HCT116 (cell line): ENCODE data around the gene NEK9. TPM values are rescaled to one million over a fixed set of nuclear protein-coding genes. Genes with fewer than 3 reads are reported as not detected.

Experiments used
- ATAC-seq: fragments of 200-7000 bp; cut with Tn5 transposase; 2 replicates; pipeline ENCODE4 v1.9.1; 2020; ENCODE audit warnings: mild to moderate bottlenecking, moderate library complexity
- BruUV-seq: library from RNA; stranded (reverse); fragments of 400-500 nt; replicated peaks from 2 replicates; lab custom pipeline; 2021; lab: Mats Ljungman, UMichigan
- CTCF ChIA-PET: fragments of 300-600 bp; sonication (Branson Sonifier 250); formaldehyde crosslinking; loops from one replicate; lab custom pipeline; 2021; ENCODE audit warnings: antibody characterized with exemption; lab: Charles Lee
- POLR2A ChIA-PET: fragments of 300-600, 350-600 bp; sonication (Branson Sonifier 250); formaldehyde crosslinking; loops from one replicate; lab custom pipeline; 2021; ENCODE audit warnings: antibody characterized with exemption; lab: Charles Lee
- RAD21 ChIA-PET, 2 experiments: fragments of 300-600 bp; sonication (Branson Sonifier 250); formaldehyde crosslinking; loops; one replicate each; lab custom pipeline; 2023; ENCODE audit warnings: low total read pairs in 2 of 2; ENCODE audit not compliant: uncharacterized antibody in 2 of 2, unreplicated experiment in 2 of 2, low non-redundant PET in 1 of 2; lab: Charles Lee
- DNase-seq: peaks from one replicate; pipeline ENCODE4 v3.0.0-alpha.2; 2010; ENCODE audit warnings: low read depth, low spot score
- H2AFZ ChIP-seq: fragments of 200-600 bp; shearing (Covaris generic), sonication (generic); 2 replicates; pipeline ENCODE4 v1.6.1; 2017; ENCODE audit warnings: low read depth, mixed run types, mixed read lengths, antibody characterized with exemption, low read length; ENCODE audit not compliant: poor library complexity, severe bottlenecking
- H3K27ac ChIP-seq: 2 replicates; pipeline ENCODE4 v1.5.1; 2012; ENCODE audit warnings: low read depth, low read length
- H3K27me3 ChIP-seq: fragments of 200-600 bp; sonication (generic); 2 replicates; pipeline ENCODE4 v1.6.1; 2016; ENCODE audit warnings: mixed run types, low read length, mixed read lengths; ENCODE audit not compliant: insufficient read depth
- H3K36me3 ChIP-seq, 2 experiments: fragments of 200-500 bp in 1 of 2; fragments of 200-600 bp in 1 of 2; sonication (Bioruptor generic) in 1 of 2; sonication (generic) in 1 of 2; 2 replicates each; pipeline versions ENCODE4 v1.5.1 to v1.6.1; 2014 to 2016; ENCODE audit warnings: low read length in 2 of 2, inconsistent platforms in 1 of 2, mixed read lengths in 1 of 2, mixed run types in 1 of 2; ENCODE audit not compliant: insufficient read depth in 2 of 2, control insufficient read depth in 1 of 2
- H3K4me1 ChIP-seq, 2 experiments: fragments of 200-600 bp in 1 of 2; sonication (generic) in 1 of 2; 2 replicates each; pipeline versions ENCODE4 v1.5.1 to v1.6.1; 2012 to 2017; ENCODE audit warnings: low read length in 2 of 2, inconsistent platforms in 1 of 2, mild to moderate bottlenecking in 1 of 2, mixed read lengths in 1 of 2, mixed run types in 1 of 2, moderate library complexity in 1 of 2; ENCODE audit not compliant: insufficient read depth in 2 of 2, control insufficient read depth in 1 of 2
- H3K4me2 ChIP-seq: fragments of 200-600 bp; sonication (generic); 2 replicates; pipeline ENCODE4 v1.6.1; 2017; ENCODE audit warnings: mixed run types, low read length, mixed read lengths
- H3K4me3 ChIP-seq, 2 experiments: fragments of 200-600 bp in 1 of 2; sonication (generic) in 1 of 2; replicated peaks in 1 of 2; 2 replicates each; pipeline ENCODE4 v1.5.1; 2011 to 2016; ENCODE audit warnings: low read length in 2 of 2, control low read depth in 1 of 2, low read depth in 1 of 2, mild to moderate bottlenecking in 1 of 2, mixed read lengths in 1 of 2, mixed run types in 1 of 2
- H3K79me2 ChIP-seq: fragments of 200-600 bp; sonication (generic); 2 replicates; pipeline ENCODE4 v1.6.1; 2017; ENCODE audit warnings: mild to moderate bottlenecking, mixed run types, low read length, moderate library complexity, mixed read lengths; ENCODE audit not compliant: insufficient read depth
- H3K9ac ChIP-seq: fragments of 200-600 bp; sonication (generic); 2 replicates; pipeline ENCODE4 v1.6.1; 2016; ENCODE audit warnings: low read length, mixed read lengths
- H3K9me2 ChIP-seq: fragments of 200-600 bp; sonication (generic), shearing (Covaris generic); 2 replicates; pipeline ENCODE4 v1.6.1; 2017; ENCODE audit warnings: mixed run types, mild to moderate bottlenecking, moderate library complexity; ENCODE audit not compliant: insufficient read depth
- H3K9me3 ChIP-seq, 2 experiments: fragments of 200-500 bp in 1 of 2; fragments of 200-600 bp in 1 of 2; sonication (Bioruptor generic) in 1 of 2; sonication (generic) in 1 of 2; 2 replicates each; pipeline ENCODE4 v1.6.1; 2014 to 2017; ENCODE audit warnings: low read length in 2 of 2, mixed read lengths in 2 of 2, inconsistent platforms in 1 of 2, low read depth in 1 of 2, mild to moderate bottlenecking in 1 of 2, mixed run types in 1 of 2, moderate library complexity in 1 of 2; ENCODE audit not compliant: control insufficient read depth in 1 of 2, insufficient read depth in 1 of 2
- H4K20me1 ChIP-seq: fragments of 200-600 bp; sonication (generic), shearing (Covaris generic); 2 replicates; pipeline ENCODE4 v1.6.1; 2017; ENCODE audit warnings: mixed run types, mild to moderate bottlenecking, moderate library complexity; ENCODE audit not compliant: insufficient read depth
- CBX3 ChIP-seq: IDR thresholded peaks from 2 replicates; pipeline ENCODE4 v1.6.1; 2012; ENCODE audit warnings: low read depth
- EGR1 ChIP-seq: IDR thresholded peaks from 2 replicates; pipeline ENCODE4 v1.6.1; 2012; ENCODE audit warnings: low read depth
- EZH2phosphoT487 ChIP-seq: fragments of 200-600 bp; IDR thresholded peaks from 2 replicates; pipeline ENCODE4 v1.6.1; 2018; ENCODE audit warnings: antibody characterized with exemption, borderline replicate concordance
- JUND ChIP-seq: IDR thresholded peaks from 2 replicates; pipeline ENCODE4 v1.6.1; 2012
- RAD21 ChIP-seq: IDR thresholded peaks from 2 replicates; pipeline ENCODE4 v1.6.1; 2012; ENCODE audit warnings: low read depth, mild to moderate bottlenecking
- REST ChIP-seq: IDR thresholded peaks from 2 replicates; pipeline ENCODE4 v1.6.1; 2012; ENCODE audit warnings: low read depth
- SIN3A ChIP-seq: IDR thresholded peaks from 2 replicates; pipeline ENCODE4 v1.6.1; 2012; ENCODE audit warnings: low read depth
- SRF ChIP-seq: IDR thresholded peaks from 2 replicates; pipeline ENCODE4 v1.6.1; 2012; ENCODE audit warnings: low read depth
- TCF7L2 ChIP-seq: IDR thresholded peaks from 2 replicates; pipeline ENCODE4 v1.7.0; 2011; ENCODE audit warnings: borderline replicate concordance, inconsistent platforms; ENCODE audit not compliant: insufficient read depth, insufficient read length; ENCODE audit errors: extremely low read depth
- ZBTB33 ChIP-seq: IDR thresholded peaks from 2 replicates; pipeline ENCODE4 v1.6.1; 2011; ENCODE audit warnings: mild to moderate bottlenecking, low read length, moderate library complexity; ENCODE audit not compliant: insufficient replicate concordance; ENCODE audit errors: extremely low read depth
- ZFX ChIP-seq: fragments of 450-650 bp; IDR thresholded peaks from 2 replicates; pipeline ENCODE4 v1.6.1; 2017
- ZNF274 ChIP-seq: fragments of 200-500 bp; sonication (Bioruptor generic); IDR thresholded peaks from 2 replicates; pipeline ENCODE4 v1.6.1; 2014; ENCODE audit warnings: mild to moderate bottlenecking, low read depth, low read length, inconsistent platforms
- intact Hi-C: fragments of 100-400 bp; cut with micrococcal nuclease; formaldehyde crosslinking; loops from 2 replicates; pipeline ENCODE4 v1.10.0; 2022
- total RNA-seq: library from RNA; stranded (reverse); gene quantifications from one replicate; pipeline ENCODE4 v1.2.1, GENCODE V29; 2021; ENCODE audit not compliant: unreplicated experiment
- TF ChIP-seq, protein P1 (sequence below), 3 experiments: fragments of 200-600 bp in 1 of 3; sonication (generic) in 1 of 3; IDR thresholded peaks in 2 of 3; conservative IDR thresholded peaks in 1 of 3; 2 replicates each; pipeline ENCODE4 v1.5.1; 2012 to 2017; ENCODE audit warnings: low read depth in 2 of 3, low read length in 2 of 3, antibody characterized with exemption in 1 of 3, borderline replicate concordance in 1 of 3, control low read depth in 1 of 3, mild to moderate bottlenecking in 1 of 3, mixed read lengths in 1 of 3, mixed run types in 1 of 3, moderate library complexity in 1 of 3; ENCODE audit not compliant: insufficient read depth in 1 of 3

NEK9 gene
- total RNA-seq, 1 experiment from 2014 or later, result 64.4 TPM

DNA sequence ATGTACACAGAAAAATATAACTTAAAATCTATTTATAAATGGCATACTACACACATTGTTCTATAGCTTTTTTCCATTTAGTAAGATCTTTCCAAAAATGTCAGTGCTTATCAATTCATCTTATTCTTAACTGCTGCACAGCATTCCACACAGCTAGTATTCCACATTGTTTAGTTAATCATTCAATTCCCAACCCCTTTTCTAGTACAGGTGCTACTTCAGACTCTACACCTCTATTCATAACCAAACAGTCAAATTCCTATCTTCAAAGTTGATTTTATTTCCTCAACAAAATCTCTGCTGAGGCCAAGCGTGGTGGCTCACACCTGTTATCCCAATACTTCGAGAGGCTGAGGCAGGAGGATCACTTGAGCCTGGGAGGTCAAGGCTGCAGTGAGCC is 12.3 kb upstream of the NEK9 start (continued):
- TF ChIP-seq, protein P1, sequence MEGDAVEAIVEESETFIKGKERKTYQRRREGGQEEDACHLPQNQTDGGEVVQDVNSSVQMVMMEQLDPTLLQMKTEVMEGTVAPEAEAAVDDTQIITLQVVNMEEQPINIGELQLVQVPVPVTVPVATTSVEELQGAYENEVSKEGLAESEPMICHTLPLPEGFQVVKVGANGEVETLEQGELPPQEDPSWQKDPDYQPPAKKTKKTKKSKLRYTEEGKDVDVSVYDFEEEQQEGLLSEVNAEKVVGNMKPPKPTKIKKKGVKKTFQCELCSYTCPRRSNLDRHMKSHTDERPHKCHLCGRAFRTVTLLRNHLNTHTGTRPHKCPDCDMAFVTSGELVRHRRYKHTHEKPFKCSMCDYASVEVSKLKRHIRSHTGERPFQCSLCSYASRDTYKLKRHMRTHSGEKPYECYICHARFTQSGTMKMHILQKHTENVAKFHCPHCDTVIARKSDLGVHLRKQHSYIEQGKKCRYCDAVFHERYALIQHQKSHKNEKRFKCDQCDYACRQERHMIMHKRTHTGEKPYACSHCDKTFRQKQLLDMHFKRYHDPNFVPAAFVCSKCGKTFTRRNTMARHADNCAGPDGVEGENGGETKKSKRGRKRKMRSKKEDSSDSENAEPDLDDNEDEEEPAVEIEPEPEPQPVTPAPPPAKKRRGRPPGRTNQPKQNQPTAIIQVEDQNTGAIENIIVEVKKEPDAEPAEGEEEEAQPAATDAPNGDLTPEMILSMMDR (IDR thresholded peaks at IDR 0.05 in 2 of 3, conservative IDR thresholded peaks at IDR 0.05 in 1 of 3; ENCODE audit: borderline replicate concordance in 1 of 3, insufficient read depth in 1 of 3, low read depth in 2 of 3, low read length in 2 of 3), result no peak

DNA sequence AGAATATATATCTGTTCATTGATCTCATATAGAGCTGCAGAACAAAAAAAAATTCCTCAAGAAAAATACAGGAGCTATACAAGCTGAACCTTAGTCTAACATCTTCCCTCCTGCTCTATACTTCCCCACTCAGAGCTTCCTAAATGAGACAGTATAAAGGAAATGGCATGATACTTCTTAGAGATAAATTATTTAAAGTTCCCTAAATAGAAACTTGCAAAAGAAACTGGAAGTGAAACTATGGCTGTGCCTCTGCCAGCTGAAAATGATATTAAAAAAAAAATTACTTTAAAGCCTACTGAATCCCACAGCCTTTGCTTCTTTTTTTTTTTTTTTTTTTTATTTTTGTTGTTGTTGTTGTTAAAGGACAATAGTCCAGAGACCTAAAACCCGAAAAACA is 11.6 kb upstream of the NEK9 start:
- H3K9ac ChIP-seq, result no peak overlapping the region
- POLR2A ChIA-PET, result interaction anchor here (1.8 kb wide), 1 partner anchor 161 kb away, joined by 4 read pairs; no protein-coding TSS in a partner anchor
- no peaks in the 10 kb centered on the region for H3K4me1 ChIP-seq
- H3K4me3 ChIP-seq, result no peak overlapping the region
- H3K79me2 ChIP-seq, result peaks cover 56% of the 10 kb centered on the region
- no peak overlapping the region for H3K27ac ChIP-seq
- H2AFZ ChIP-seq, result no peak overlapping the region
- DNase-seq (no peak), ATAC-seq (no peak)
- H3K9me3 ChIP-seq, result no peaks in the 10 kb centered on the region
- H4K20me1 ChIP-seq, result no peaks in the 10 kb centered on the region; the same call in 1 of the 2 replicates
- TF ChIP-seq SRF (no peak), CBX3 (no peak), JUND (no peak), ZFX (no peak), ZBTB33 (no peak), REST (no peak), EZH2phosphoT487 (no peak), ZNF274 (no peak), TCF7L2 (no peak), EGR1 (no peak), SIN3A (no peak), RAD21 (no peak)
- TF ChIP-seq, protein P1 (IDR thresholded peaks at IDR 0.05 in 2 of 3, conservative IDR thresholded peaks at IDR 0.05 in 1 of 3; ENCODE audit: borderline replicate concordance in 1 of 3, insufficient read depth in 1 of 3, low read depth in 2 of 3, low read length in 2 of 3), result no peak
- H3K36me3 ChIP-seq, result peaks cover 0 to 21% of the 10 kb centered on the region in 2 experiments; a peak in 3 of 4 replicates
- intact Hi-C loops, result no loop called here
- BruUV-seq, result no TSS peak
- CTCF ChIA-PET, result no interaction called here
- no peaks in the 10 kb centered on the region for H3K27me3 ChIP-seq
- no peaks in the 10 kb centered on the region for H3K9me2 ChIP-seq
- H3K4me2 ChIP-seq, result no peak overlapping the region
- RAD21 ChIA-PET, result interaction anchor here in 1 of 2 experiments (0.7 kb wide), 1 partner anchor 166 kb away, joined by 3 read pairs; no protein-coding TSS in a partner anchor
